Mucosa of rectum (tissue), 2 donors: ENCODE measurements around the gene CENPQ.
A peak's percentile ranks its signal among the peaks of the same experiment; 100 is the strongest.
"Not testable (repeated sequence)": the region's sequence is repeated elsewhere in the genome, so short reads cannot be mapped to it uniquely, and the experiment has no call there.

ENCODE experiments used
- H3K27ac ChIP-seq, 2 donors: one replicate each; pipeline ENCODE4 v1.7.0; 2013; ENCODE audit warnings: inconsistent platforms in 2 of 2, low read depth in 2 of 2, low read length in 2 of 2
- H3K27me3 ChIP-seq, 2 donors: one replicate each; pipeline ENCODE4 v1.7.0; 2013; ENCODE audit warnings: low read length in 2 of 2; ENCODE audit not compliant: control insufficient read depth in 2 of 2, insufficient read depth in 2 of 2
- H3K36me3 ChIP-seq, 2 donors: one replicate each; pipeline ENCODE4 v1.7.0; 2013; ENCODE audit warnings: low read length in 2 of 2; ENCODE audit not compliant: control insufficient read depth in 2 of 2, insufficient read depth in 2 of 2
- H3K4me1 ChIP-seq, 2 donors: one replicate each; pipeline ENCODE4 v1.7.0; 2013; ENCODE audit warnings: low read length in 2 of 2, mild to moderate bottlenecking in 1 of 2; ENCODE audit not compliant: control insufficient read depth in 2 of 2, insufficient read depth in 2 of 2
- H3K4me3 ChIP-seq, 2 donors: one replicate each; pipeline ENCODE4 v1.7.0; 2013; ENCODE audit warnings: low read length in 2 of 2
- H3K9ac ChIP-seq, 2 donors: one replicate each; pipeline ENCODE4 v1.7.0; 2013; ENCODE audit warnings: low read length in 2 of 2, low read depth in 1 of 2, mild to moderate bottlenecking in 1 of 2
- H3K9me3 ChIP-seq, 2 donors: one replicate each; pipeline ENCODE4 v1.7.0; 2013; ENCODE audit warnings: low read length in 2 of 2; ENCODE audit not compliant: control insufficient read depth in 2 of 2
- donor health status: healthy.
- donor health status: Normal muscosa, but diverticular disease.

Gene CENPQ

GRCh38 chr6:49462071-49462470 is 1.1 kb upstream of the CENPQ start:
- Histone ChIP-seq H3K27me3 (no peaks in the 10 kb centered on the region), H3K9ac (peak overlapping the region; percentile 98 to 100), H3K9me3 (no peaks in the 10 kb centered on the region), H3K4me3 (peak overlapping the region; percentile 96 to 100), H3K36me3 (peaks cover 1 to 2% of the 10 kb centered on the region in 2 donors), H3K27ac (peak overlapping the region in 1 of 2 donors; percentile 87), H3K4me1 (peaks cover 4 to 18% of the 10 kb centered on the region in 2 donors)

- Histone ChIP-seq H3K36me3 (no peaks in the 10 kb centered on the region), H3K4me1 (peaks cover 4 to 18% of the 10 kb centered on the region in 2 donors), H3K4me3 (peak overlapping the region; percentile 96 to 100), H3K9ac (peak overlapping the region; percentile 98 to 100), H3K9me3 (no peaks in the 10 kb centered on the region), H3K27ac (peak overlapping the region; percentile 87 to 90), H3K27me3 (no peaks in the 10 kb centered on the region)
Observed at GRCh38 chr6:49462599-49462926, 607 bp upstream of the CENPQ start.

GRCh38 chr6:49463612-49463967 is 420 bp downstream of the CENPQ start:
- Histone ChIP-seq H3K27me3 (no peaks in the 10 kb centered on the region), H3K4me3 (peak overlapping the region; percentile 96 to 100), H3K27ac (peak overlapping the region; percentile 87 to 90), H3K4me1 (peaks cover 4 to 18% of the 10 kb centered on the region in 2 donors), H3K9me3 (no peaks in the 10 kb centered on the region), H3K9ac (peak overlapping the region; percentile 98 to 100), H3K36me3 (no peaks in the 10 kb centered on the region)

- H3K4me3 ChIP-seq = no peak overlapping the region
- H3K9ac ChIP-seq = no peak overlapping the region
- H3K27ac ChIP-seq = no peak overlapping the region
- H3K27me3 ChIP-seq = no peaks in the 10 kb centered on the region
- no peaks in the 10 kb centered on the region for H3K9me3 ChIP-seq
- H3K4me1 ChIP-seq = peaks cover 4 to 18% of the 10 kb centered on the region in 2 donors
- no peaks in the 10 kb centered on the region for H3K36me3 ChIP-seq
Observed at GRCh38 chr6:49464691-49465090, 1.5 kb downstream of the CENPQ start.

GRCh38 chr6:49468042-49468441 is 4.9 kb downstream of the CENPQ start:
- Histone ChIP-seq H3K27me3 (no peaks in the 10 kb centered on the region), H3K36me3 (peaks cover 3 to 4% of the 10 kb centered on the region in 2 donors), H3K9ac (no peak overlapping the region), H3K9me3 (no peaks in the 10 kb centered on the region), H3K4me3 (no peak overlapping the region), H3K4me1 (peaks cover 0 to 7% of the 10 kb centered on the region in 2 donors), H3K27ac (no peak overlapping the region)

- not testable (repeated sequence) for H3K36me3 ChIP-seq, H3K4me3 ChIP-seq, H3K27me3 ChIP-seq
Observed at GRCh38 chr6:49476564-49476963, 13.4 kb downstream of the CENPQ start.

GRCh38 chr6:49479308-49479970 is 16.3 kb downstream of the CENPQ start:
- Histone ChIP-seq H3K27me3 (no peaks in the 10 kb centered on the region), H3K4me1 (peaks cover 0 to 8% of the 10 kb centered on the region in 2 donors), H3K4me3 (no peak overlapping the region), H3K9ac (no peak overlapping the region), H3K27ac (peak overlapping the region in 1 of 2 donors; percentile 14), H3K36me3 (no peaks in the 10 kb centered on the region), H3K9me3 (no peaks in the 10 kb centered on the region)

More at GRCh38 chr6:49476564-49476963, 13.4 kb downstream of the CENPQ start:
- not testable (repeated sequence) for H3K4me1 ChIP-seq, H3K9me3 ChIP-seq, H3K27ac ChIP-seq, H3K9ac ChIP-seq

GRCh38 chr6:49481846-49482245 is 18.7 kb downstream of the CENPQ start:
- not testable (repeated sequence) for H3K9me3 ChIP-seq, H3K27me3 ChIP-seq, H3K4me3 ChIP-seq, H3K4me1 ChIP-seq, H3K36me3 ChIP-seq, H3K27ac ChIP-seq, H3K9ac ChIP-seq

GRCh38 chr6:49483380-49483779 is 20.2 kb downstream of the CENPQ start:
- not testable (repeated sequence) for H3K27me3 ChIP-seq, H3K4me1 ChIP-seq, H3K36me3 ChIP-seq, H3K9me3 ChIP-seq, H3K9ac ChIP-seq, H3K27ac ChIP-seq, H3K4me3 ChIP-seq

- Histone ChIP-seq H3K36me3 (peaks cover 5 to 13% of the 10 kb centered on the region in 2 donors), H3K4me1 (no peaks in the 10 kb centered on the region), H3K27ac (no peak overlapping the region), H3K27me3 (no peaks in the 10 kb centered on the region), H3K9ac (no peak overlapping the region), H3K9me3 (no peaks in the 10 kb centered on the region), H3K4me3 (no peak overlapping the region)
Observed at GRCh38 chr6:49490633-49491032, 27.5 kb downstream of the CENPQ start.

- Histone ChIP-seq H3K4me1 (no peaks in the 10 kb centered on the region), H3K27ac (no peak overlapping the region), H3K4me3 (no peak overlapping the region), H3K36me3 (no peaks in the 10 kb centered on the region), H3K9me3 (no peaks in the 10 kb centered on the region), H3K9ac (no peak overlapping the region), H3K27me3 (no peaks in the 10 kb centered on the region)
Observed at GRCh38 chr6:49497304-49497703, 34.1 kb downstream of the CENPQ start.
